ENCODE results near the gene INSYN2B. TPM values are rescaled to one million over a fixed set of nuclear protein-coding genes. Genes with fewer than 3 reads are reported as not detected.

The INSYN2B gene
- total and polyA plus RNA-seq, 2 experiments from 2014 or later = not detected

- H3K27me3 ChIP-seq (ENCODE audit: insufficient read depth) = no peaks in the 10 kb centered on the region
- no peak overlapping the region for H3K4me2 ChIP-seq
- ATAC-seq (no peak), DNase-seq (ENCODE audit: low spot score) (no peak)
- TF ChIP-seq CTCF (conservative IDR thresholded peaks at IDR 0.05; ENCODE audit: low read depth in 2 of 2) (peak; percentile 48 to 50), ZNF331 (CRISPR knock-in tag; IDR thresholded peaks at IDR 0.05; ENCODE audit: low read depth) (no peak)
- H3K4me3 ChIP-seq = no peak overlapping the region
- no peaks in the 10 kb centered on the region for H3K4me1 ChIP-seq (ENCODE audit: insufficient read depth)
- 0 out of 2 replicates have a peak, but pooled peaks cover 2% of the 10 kb centered on the region for H3K9me2 ChIP-seq (ENCODE audit: insufficient read depth)
- H3K9me3 Mint-ChIP-seq = peaks cover 29% of the 10 kb centered on the region
- no peaks in the 10 kb centered on the region for H3F3A ChIP-seq (replicated peaks; ENCODE audit: low read depth)
- H4K20me1 ChIP-seq (replicated peaks; ENCODE audit: insufficient read depth) = no peaks in the 10 kb centered on the region
- no peaks in the 10 kb centered on the region for H3K27me3 Mint-ChIP-seq (ENCODE audit: insufficient read depth, low read depth, poor library complexity)
- no peaks in the 10 kb centered on the region for H3K36me3 ChIP-seq (ENCODE audit: insufficient read depth)
- H3K79me2 ChIP-seq (replicated peaks; ENCODE audit: insufficient read depth) = no peaks in the 10 kb centered on the region
- H3K4me1 Mint-ChIP-seq = no peaks in the 10 kb centered on the region
- no peak overlapping the region for H3K4me3 Mint-ChIP-seq
- peaks cover 16% of the 10 kb centered on the region for H3K36me3 Mint-ChIP-seq (ENCODE audit: low read depth)
- H3K27ac Mint-ChIP-seq = no peak overlapping the region
- no peak overlapping the region for H2AFZ ChIP-seq
- H3K27ac ChIP-seq (ENCODE audit: low read depth) = no peak overlapping the region
These were observed 129.9 kb downstream of the INSYN2B start for GRCh38 chr5:169850409-169850808.

- H3K27ac Mint-ChIP-seq = no peak overlapping the region
- no peak overlapping the region for H3K4me3 Mint-ChIP-seq
- no peaks in the 10 kb centered on the region for H3F3A ChIP-seq (replicated peaks; ENCODE audit: low read depth)
- H3K79me2 ChIP-seq (replicated peaks; ENCODE audit: insufficient read depth) = no peaks in the 10 kb centered on the region
- no peaks in the 10 kb centered on the region for H3K27me3 Mint-ChIP-seq (ENCODE audit: insufficient read depth, low read depth, poor library complexity)
- peaks cover 16% of the 10 kb centered on the region for H3K36me3 Mint-ChIP-seq (ENCODE audit: low read depth)
- no peak overlapping the region for H2AFZ ChIP-seq
- peaks cover 29% of the 10 kb centered on the region for H3K9me3 Mint-ChIP-seq
- ATAC-seq = no peak
- H3K27ac ChIP-seq (ENCODE audit: low read depth) = no peak overlapping the region
- no peak overlapping the region for H3K4me2 ChIP-seq
- H3K4me1 ChIP-seq (ENCODE audit: insufficient read depth) = no peaks in the 10 kb centered on the region
- H4K20me1 ChIP-seq (replicated peaks; ENCODE audit: insufficient read depth) = no peaks in the 10 kb centered on the region
- H3K4me3 ChIP-seq = no peak overlapping the region
- no peak for DNase-seq (ENCODE audit: low spot score)
- no peaks in the 10 kb centered on the region for H3K4me1 Mint-ChIP-seq
- H3K27me3 ChIP-seq (ENCODE audit: insufficient read depth) = no peaks in the 10 kb centered on the region
- no peaks in the 10 kb centered on the region for H3K9me2 ChIP-seq (ENCODE audit: insufficient read depth)
- no peaks in the 10 kb centered on the region for H3K36me3 ChIP-seq (ENCODE audit: insufficient read depth)
- TF ChIP-seq REST (IDR thresholded peaks at IDR 0.05; ENCODE audit: unreplicated experiment) = no peak
- no peak for TF ChIP-seq NANOG (IDR thresholded peaks at IDR 0.05; ENCODE audit: borderline replicate concordance)
- no peak for TF ChIP-seq EZH2phosphoT487 (IDR thresholded peaks at IDR 0.05; ENCODE audit: unreplicated experiment)
- no peak for TF ChIP-seq JUNB (IDR thresholded peaks at IDR 0.05; ENCODE audit: unreplicated experiment)
- no peak for TF ChIP-seq EZH2 (IDR thresholded peaks at IDR 0.05; ENCODE audit: low read depth, unreplicated experiment)
- TF ChIP-seq STAT1 (IDR thresholded peaks at IDR 0.05; ENCODE audit: unreplicated experiment) = no peak
These were observed 131.5 kb downstream of the INSYN2B start for GRCh38 chr5:169848792-169849191.
